ENCODE measurements around the gene CORO6. TPM values are rescaled to one million over a fixed set of nuclear protein-coding genes. Genes with fewer than 3 reads are reported as not detected.

Gene CORO6
- polyA plus RNA-seq, 3 donors: 1.3 TPM; not detected in 2

DNA sequence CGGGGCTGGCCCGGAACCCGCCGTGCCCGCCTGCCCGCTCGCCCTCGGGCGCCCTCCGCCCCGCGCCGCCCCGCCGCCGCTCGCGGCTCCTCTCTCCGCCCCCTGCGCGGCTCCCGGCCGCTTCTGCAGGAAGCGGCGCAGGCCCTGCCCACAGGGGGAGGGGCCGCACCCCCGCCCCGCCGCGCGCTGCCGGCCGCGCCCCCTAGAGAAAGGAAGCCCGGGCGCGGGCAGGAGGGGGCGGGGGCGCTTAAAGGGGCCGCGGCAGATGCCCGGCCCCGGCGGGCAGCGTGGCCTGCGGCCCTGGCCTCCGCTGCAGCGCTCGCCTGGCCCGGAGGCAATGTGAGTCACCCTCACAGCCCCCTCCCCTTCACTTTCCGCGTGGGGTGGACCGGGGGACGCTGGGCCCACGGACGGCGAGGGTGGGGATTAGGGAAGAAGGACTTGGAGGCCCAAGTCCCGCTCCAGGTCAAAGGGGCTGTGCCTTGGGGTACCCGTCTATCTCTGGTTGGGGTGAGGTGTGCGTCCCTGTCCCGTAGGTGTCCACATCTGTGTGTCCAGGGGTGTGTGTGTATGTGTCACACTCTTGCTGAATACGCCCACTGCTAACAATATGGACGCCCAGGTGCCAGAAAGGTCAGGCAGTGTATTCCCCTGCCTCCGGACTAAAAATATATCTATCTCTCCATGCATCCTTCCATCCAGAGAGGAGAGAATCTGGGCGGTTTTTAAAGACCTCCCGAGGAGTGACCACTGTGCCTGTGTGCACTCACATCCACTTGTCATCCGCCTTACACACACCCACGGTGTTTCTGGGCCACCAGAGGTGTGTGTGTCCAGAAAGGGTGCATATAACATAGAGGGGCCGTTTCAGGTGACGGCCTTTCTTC lies 32.9 kb downstream of the CORO6 start, which contains the start of gene GIT1:
Gene GIT1 (minus strand): TSS at position 125 of the 887 bp plus-strand sequence. CDS start 270 bp downstream, outside the sequence.
- Histone ChIP-seq H2AFZ (ENCODE audit: insufficient read depth, low read depth, low read length, poor library complexity, severe bottlenecking) (peak within 1 kb of the TSS; percentile 99), H4K20me1 (ENCODE audit: insufficient read depth, low read length) (peaks cover 41% of the 10 kb centered on the region), H3K79me2 (ENCODE audit: insufficient read depth, low read length) (peaks cover 43% of the 10 kb centered on the region), H3K4me2 (replicated peaks; ENCODE audit: extremely low read depth, low read length, poor library complexity, severe bottlenecking) (peak within 1 kb of the TSS; percentile 96), H3K4me3 (replicated peaks in 1 of 3; ENCODE audit: low read depth in 2 of 3, low read length in 3 of 3) (peak within 1 kb of the TSS; percentile 68 to 88 (median 73)), H3K4me1 (ENCODE audit: control insufficient read depth in 1 of 2, insufficient read depth in 2 of 2, low read length in 2 of 2) (peaks cover 80 to 85% of the 10 kb centered on the region in 2 donors), H3K27me3 (ENCODE audit: control insufficient read depth in 2 of 2, insufficient read depth in 2 of 2, low read length in 2 of 2) (peaks cover 2 to 27% of the 10 kb centered on the region in 2 donors), H3K27ac (ENCODE audit: low read depth in 1 of 2, low read length in 2 of 2) (peak within 1 kb of the TSS; percentile 20 to 38), H3K9ac (ENCODE audit: insufficient read depth, low read length, poor library complexity, severe bottlenecking) (peak within 1 kb of the TSS; percentile 51), H3K36me3 (replicated peaks in 1 of 2; ENCODE audit: control insufficient read depth in 1 of 2, insufficient read depth in 2 of 2, low read length in 2 of 2) (no peaks in the 10 kb centered on the region), H3K9me3 (replicated peaks in 1 of 2; ENCODE audit: control insufficient read depth in 1 of 2, insufficient read depth in 1 of 2, low read length in 2 of 2) (no peaks in the 10 kb centered on the region)
- peak within 1 kb of the TSS in 6 of 7 donors; percentile 46 to 88 (median 56) for H3K27ac Mint-ChIP-seq
- peak within 1 kb of the TSS; percentile 91 to 93 for H3K4me3 Mint-ChIP-seq
- TF ChIP-seq, protein P1, sequence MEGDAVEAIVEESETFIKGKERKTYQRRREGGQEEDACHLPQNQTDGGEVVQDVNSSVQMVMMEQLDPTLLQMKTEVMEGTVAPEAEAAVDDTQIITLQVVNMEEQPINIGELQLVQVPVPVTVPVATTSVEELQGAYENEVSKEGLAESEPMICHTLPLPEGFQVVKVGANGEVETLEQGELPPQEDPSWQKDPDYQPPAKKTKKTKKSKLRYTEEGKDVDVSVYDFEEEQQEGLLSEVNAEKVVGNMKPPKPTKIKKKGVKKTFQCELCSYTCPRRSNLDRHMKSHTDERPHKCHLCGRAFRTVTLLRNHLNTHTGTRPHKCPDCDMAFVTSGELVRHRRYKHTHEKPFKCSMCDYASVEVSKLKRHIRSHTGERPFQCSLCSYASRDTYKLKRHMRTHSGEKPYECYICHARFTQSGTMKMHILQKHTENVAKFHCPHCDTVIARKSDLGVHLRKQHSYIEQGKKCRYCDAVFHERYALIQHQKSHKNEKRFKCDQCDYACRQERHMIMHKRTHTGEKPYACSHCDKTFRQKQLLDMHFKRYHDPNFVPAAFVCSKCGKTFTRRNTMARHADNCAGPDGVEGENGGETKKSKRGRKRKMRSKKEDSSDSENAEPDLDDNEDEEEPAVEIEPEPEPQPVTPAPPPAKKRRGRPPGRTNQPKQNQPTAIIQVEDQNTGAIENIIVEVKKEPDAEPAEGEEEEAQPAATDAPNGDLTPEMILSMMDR (IDR thresholded peaks at IDR 0.05): no peak
- peaks cover 80% of the 10 kb centered on the region for H3K4me1 Mint-ChIP-seq
- peaks cover 21 to 38% (median 26%) of the 10 kb centered on the region in 3 donors for H3K27me3 Mint-ChIP-seq (ENCODE audit: low read depth in 3 of 3)
- no peaks in the 10 kb centered on the region for H3K36me3 Mint-ChIP-seq
- intact Hi-C loops (cut with micrococcal nuclease): loop anchor here (1.0 to 10.0 kb wide), 3 partner anchors 25 to 335 kb away; no protein-coding TSS in a partner anchor
- peak; percentile 63 to 77 (median 71) for DNase-seq
- H3K9me3 Mint-ChIP-seq: peaks cover 0 to 3% (median 0%) of the 10 kb centered on the region in 7 donors
- WGBS (ENCODE audit: insufficient coverage): under 1% methylated on average over 50 of the region's 70 CpGs

All from CD14-positive monocyte (primary cell).